K562 (cell line): ENCODE data around the gene TASP1. TPM values are rescaled to one million over a fixed set of nuclear protein-coding genes. Genes with fewer than 3 reads are reported as not detected.

Source experiments
- ATAC-seq: fragments of 200-7000 bp; cut with Tn5 transposase; 3 replicates; pipeline ENCODE4 v1.9.1; 2020; ENCODE audit warnings: moderate library complexity
- BruUV-seq: library from RNA; stranded (reverse); fragments of 400-500 nt; replicated peaks from 2 replicates; lab custom pipeline; 2021; lab: Mats Ljungman, UMichigan
- CTCF ChIA-PET: fragments of 300-600 bp; formaldehyde crosslinking; extraction: SDS; loops from one replicate; lab custom pipeline; 2021; ENCODE audit warnings: low intra/inter-chr PET ratio; lab: Yijun Ruan, JAX
- POLR2A ChIA-PET: fragments of 300-600, 350-650 bp; sonication (Branson Sonifier 250); formaldehyde crosslinking; extraction: SDS; loops from one replicate; lab custom pipeline; 2021; ENCODE audit warnings: antibody characterized with exemption, inconsistent platforms; lab: Yijun Ruan, JAX
- DNase-seq, 4 experiments: peaks; one replicate each; pipeline versions ENCODE4 v3.0.0 to v3.0.0-alpha.2; 2011 to 2018; ENCODE audit warnings: low spot score in 3 of 4, mixed read lengths in 3 of 4; ENCODE audit errors: extremely low read depth in 1 of 4
- FAIRE-seq: peaks from 2 replicates; lab custom pipeline; 2011; peaks lifted over from hg19 to GRCh38; lab: Jason Lieb, UNC
- H2AFZ ChIP-seq: 2 replicates; pipeline ENCODE4 v1.6.0; 2011; ENCODE audit warnings: low read depth, low read length, control low read depth, inconsistent platforms
- H3K27ac ChIP-seq: fragments of 200-600 bp; 3 replicates; pipeline ENCODE4 v1.8.0; 2011; ENCODE audit warnings: low read depth, mild to moderate bottlenecking, control low read depth, inconsistent platforms, low read length, moderate library complexity, mixed read lengths; ENCODE audit errors: extremely low read depth
- H3K27me3 ChIP-seq, 2 experiments: fragments of 300-600 bp in 1 of 2; 2 replicates in 1 of 2; 3 replicates in 1 of 2; pipeline versions ENCODE4 v1.6.0 to v1.8.0; 2011; ENCODE audit warnings: inconsistent platforms in 2 of 2, low read length in 2 of 2, mild to moderate bottlenecking in 1 of 2, mixed read lengths in 1 of 2, moderate library complexity in 1 of 2; ENCODE audit not compliant: control insufficient read depth in 2 of 2, insufficient read depth in 2 of 2
- H3K36me3 ChIP-seq: fragments of 300-600 bp; 3 replicates; pipeline ENCODE4 v1.8.0; 2011; ENCODE audit warnings: mild to moderate bottlenecking, low read length, inconsistent platforms; ENCODE audit not compliant: control insufficient read depth, insufficient read depth
- H3K4me1 ChIP-seq, 2 experiments: fragments of 200-600 bp in 1 of 2; replicated peaks in 1 of 2; 2 replicates in 1 of 2; 3 replicates in 1 of 2; pipeline versions ENCODE4 v1.5.1 to v1.8.0; 2011; ENCODE audit warnings: inconsistent platforms in 2 of 2, low read length in 2 of 2, mild to moderate bottlenecking in 1 of 2, mixed read lengths in 1 of 2, moderate library complexity in 1 of 2; ENCODE audit not compliant: control insufficient read depth in 2 of 2, insufficient read depth in 2 of 2
- H3K4me2 ChIP-seq: 2 replicates; pipeline ENCODE4 v1.6.1; 2011; ENCODE audit warnings: low read length, control low read depth, inconsistent platforms, mixed read lengths; ENCODE audit not compliant: insufficient read depth
- H3K4me3 ChIP-seq: fragments of 200-600 bp; sonication (generic), shearing (Covaris generic); 2 replicates; pipeline ENCODE4 v1.5.1; 2016; ENCODE audit warnings: control low read depth, inconsistent platforms
- H3K79me2 ChIP-seq: fragments of 200-600 bp; 3 replicates; pipeline ENCODE4 v1.8.0; 2011; ENCODE audit warnings: low read length, inconsistent platforms; ENCODE audit not compliant: control insufficient read depth, insufficient read depth
- H3K9ac ChIP-seq, 2 experiments: 2 replicates each; pipeline versions ENCODE4 v1.6.0 to v1.6.1; 2011; ENCODE audit warnings: low read depth in 2 of 2, low read length in 2 of 2, control low read depth in 1 of 2, inconsistent platforms in 1 of 2, mild to moderate bottlenecking in 1 of 2, mixed read lengths in 1 of 2; ENCODE audit not compliant: insufficient read depth in 1 of 2
- H3K9me1 ChIP-seq: one replicate; pipeline ENCODE4 v1.6.0; 2011; ENCODE audit warnings: inconsistent platforms, mild to moderate bottlenecking, low read length, moderate library complexity; ENCODE audit not compliant: control insufficient read depth, insufficient read depth
- H3K9me3 ChIP-seq: replicated peaks from 2 replicates; pipeline ENCODE4 v1.5.1; 2011; ENCODE audit warnings: low read depth, low read length, inconsistent platforms; ENCODE audit not compliant: control insufficient read depth, insufficient read depth
- H4K20me1 ChIP-seq: replicated peaks from 2 replicates; pipeline ENCODE4 v1.6.1; 2011; ENCODE audit warnings: low read length, inconsistent platforms, mixed read lengths; ENCODE audit not compliant: control insufficient read depth, insufficient read depth
- C11orf30 ChIP-seq: fragments of 450-650 bp; IDR thresholded peaks from 2 replicates; pipeline ENCODE4 v1.6.1; 2016; ENCODE audit warnings: low read depth, mild to moderate bottlenecking
- EWSR1 ChIP-seq: fragments of 450-650 bp; IDR thresholded peaks from 2 replicates; pipeline ENCODE4 v1.6.1; 2018; ENCODE audit warnings: borderline replicate concordance, mild to moderate bottlenecking, low read depth, moderate library complexity; ENCODE audit not compliant: partially characterized antibody
- FOXJ2 ChIP-seq: fragments of 200-800 bp; sonication (Bioruptor generic); IDR thresholded peaks from 2 replicates; pipeline ENCODE4 v1.6.1; 2016; ENCODE audit warnings: missing genetic modification characterization, missing compliant biosample characterization
- MAFF ChIP-seq: IDR thresholded peaks from 2 replicates; pipeline ENCODE4 v1.6.1; 2012; ENCODE audit warnings: low read length, improper control_type of control experiment
- MAFK ChIP-seq: IDR thresholded peaks from 2 replicates; pipeline ENCODE4 v1.6.1; 2011; ENCODE audit warnings: low read length, improper control_type of control experiment
- SNIP1 ChIP-seq: fragments of 450-650 bp; IDR thresholded peaks from 2 replicates; pipeline ENCODE4 v1.7.1; 2017; ENCODE audit warnings: low read depth, mild to moderate bottlenecking
- ZC3H4 ChIP-seq: sonication (generic); formaldehyde crosslinking; IDR thresholded peaks from 2 replicates; pipeline ENCODE4 v1.9.0; 2021; ENCODE audit warnings: missing genetic modification reagents, borderline replicate concordance
- ZNF316 ChIP-seq: fragments of 450-650 bp; IDR thresholded peaks from 2 replicates; pipeline ENCODE4 v1.6.1; 2016
- WGBS: fragments of 100-300 bp; shearing (Covaris generic); methylation state at CpG from one replicate; pipeline ENCODE4 v1.1.6; 2016; ENCODE audit warnings: low coverage, mixed read lengths; ENCODE audit not compliant: insufficient coverage; ENCODE audit errors: missing lambda C conversion rate; 5-methylcytosine and 5-hydroxymethylcytosine counted together
- in situ Hi-C: fragments of 300-500 bp; cut with MboI; formaldehyde crosslinking; loops from 4 replicates; pipeline ENCODE4 v1.15.0; 2018; ENCODE audit warnings: inconsistent platforms, mixed read lengths
- intact Hi-C: fragments of 100-400 bp; cut with micrococcal nuclease; formaldehyde crosslinking; loops from 2 replicates; pipeline ENCODE4 v1.14.2; 2022
- polyA plus RNA-seq, 8 experiments: library from polyadenylated mRNA; depleted of rRNA in 4 of 8; stranded (reverse) in 5 of 8; unstranded in 3 of 8; fragments of >200 nt; fragmentation: Nextera tagmentation in 2 of 8; fragmentation: Illumina TruSeq in 1 of 8; extraction: Ambion mirVana in 2 of 8; extraction: Trizol in 1 of 8; gene quantifications; 2 replicates each; pipeline versions ENCODE4 v1.2.1 to v1.2.3, GENCODE V29; 2011 to 2014; ENCODE audit warnings: inconsistent platforms in 1 of 8, missing spikeins in 1 of 8
- total RNA-seq, 7 experiments: library from RNA; depleted of rRNA in 6 of 7; stranded (reverse); fragments of >200 nt in 6 of 7; fragmentation: Illumina TruSeq in 2 of 7; extraction: Trizol in 2 of 7; gene quantifications; 2 replicates each; pipeline versions ENCODE4 v1.2.1 to v1.2.3, GENCODE V29; 2011 to 2021; ENCODE audit warnings: low replicate concordance in 1 of 7
- TF ChIP-seq, protein P1 (sequence below): fragments of 450-650 bp; formaldehyde crosslinking; IDR thresholded peaks from 2 replicates; pipeline ENCODE4 v1.4.0; 2020; ENCODE audit warnings: mild to moderate bottlenecking, moderate library complexity
- TF ChIP-seq, protein P2 (sequence below): fragments of 450-650 bp; formaldehyde crosslinking; IDR thresholded peaks from 2 replicates; pipeline ENCODE4 v1.4.0; 2020; ENCODE audit warnings: mild to moderate bottlenecking, moderate library complexity

The TASP1 gene
- total and polyA plus RNA-seq, 9 of the 15 experiments (the other 6 are each of a cell fraction or from before 2014, with no cell fraction given) = 3.7 to 10.6 (median 6.4) TPM

DNA sequence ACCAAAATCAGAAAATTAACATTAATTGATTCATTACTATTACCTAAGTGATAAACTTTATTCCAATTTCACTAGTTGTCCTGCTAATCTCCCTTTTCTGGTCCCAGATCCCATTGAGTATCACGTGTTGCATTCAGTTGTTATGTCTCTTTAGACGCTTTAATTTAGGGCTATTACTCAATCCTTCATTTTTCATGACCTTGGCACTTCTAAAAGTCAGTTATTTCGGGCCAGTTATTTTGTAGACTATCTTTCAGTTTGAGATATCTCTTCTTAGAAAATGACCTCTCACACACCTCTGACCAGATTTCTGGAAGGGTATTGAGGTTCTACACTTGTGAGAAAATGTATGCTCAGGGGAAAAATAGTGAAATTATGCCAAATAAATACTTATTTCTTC lies 34.0 kb upstream of the TASP1 start (continued):
- TF ChIP-seq, protein P1, sequence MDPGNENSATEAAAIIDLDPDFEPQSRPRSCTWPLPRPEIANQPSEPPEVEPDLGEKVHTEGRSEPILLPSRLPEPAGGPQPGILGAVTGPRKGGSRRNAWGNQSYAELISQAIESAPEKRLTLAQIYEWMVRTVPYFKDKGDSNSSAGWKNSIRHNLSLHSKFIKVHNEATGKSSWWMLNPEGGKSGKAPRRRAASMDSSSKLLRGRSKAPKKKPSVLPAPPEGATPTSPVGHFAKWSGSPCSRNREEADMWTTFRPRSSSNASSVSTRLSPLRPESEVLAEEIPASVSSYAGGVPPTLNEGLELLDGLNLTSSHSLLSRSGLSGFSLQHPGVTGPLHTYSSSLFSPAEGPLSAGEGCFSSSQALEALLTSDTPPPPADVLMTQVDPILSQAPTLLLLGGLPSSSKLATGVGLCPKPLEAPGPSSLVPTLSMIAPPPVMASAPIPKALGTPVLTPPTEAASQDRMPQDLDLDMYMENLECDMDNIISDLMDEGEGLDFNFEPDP (CRISPR knock-in tag) = no peak
- TF ChIP-seq, protein P2, sequence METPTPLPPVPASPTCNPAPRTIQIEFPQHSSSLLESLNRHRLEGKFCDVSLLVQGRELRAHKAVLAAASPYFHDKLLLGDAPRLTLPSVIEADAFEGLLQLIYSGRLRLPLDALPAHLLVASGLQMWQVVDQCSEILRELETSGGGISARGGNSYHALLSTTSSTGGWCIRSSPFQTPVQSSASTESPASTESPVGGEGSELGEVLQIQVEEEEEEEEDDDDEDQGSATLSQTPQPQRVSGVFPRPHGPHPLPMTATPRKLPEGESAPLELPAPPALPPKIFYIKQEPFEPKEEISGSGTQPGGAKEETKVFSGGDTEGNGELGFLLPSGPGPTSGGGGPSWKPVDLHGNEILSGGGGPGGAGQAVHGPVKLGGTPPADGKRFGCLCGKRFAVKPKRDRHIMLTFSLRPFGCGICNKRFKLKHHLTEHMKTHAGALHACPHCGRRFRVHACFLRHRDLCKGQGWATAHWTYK (CRISPR knock-in tag) = no peak
- TF ChIP-seq EWSR1 (no peak), ZC3H4 (no peak)

DNA sequence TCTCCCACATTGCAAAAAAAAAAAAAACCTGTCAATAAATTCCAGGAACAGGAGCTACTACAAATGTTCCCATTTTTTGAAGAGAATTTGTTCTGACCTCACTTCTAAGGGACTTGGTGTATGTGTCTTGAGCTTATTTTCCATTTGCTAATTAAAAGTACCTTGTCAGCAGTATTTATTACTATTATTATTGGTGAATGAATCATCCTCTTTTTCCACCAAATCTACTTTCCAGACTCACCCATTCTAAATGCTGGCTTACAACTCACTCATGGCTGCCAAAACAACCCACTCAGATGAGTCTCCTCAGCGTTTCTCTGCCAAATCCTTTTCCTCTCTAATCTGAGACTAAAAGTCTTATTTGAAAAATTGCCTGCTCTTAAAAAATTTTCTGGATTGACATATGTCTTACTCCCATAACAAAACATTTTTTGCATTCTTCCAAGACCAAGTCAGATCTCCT lies 33.2 kb upstream of the TASP1 start:
- no peak for DNase-seq
- Histone ChIP-seq H3K27me3 (no peaks in the 10 kb centered on the region), H3K4me2 (no peak overlapping the region), H3K4me3 (no peak overlapping the region), H4K20me1 (no peaks in the 10 kb centered on the region), H3K27ac (no peak overlapping the region), H3K9me1 (no peaks in the 10 kb centered on the region), H3K9ac (no peak overlapping the region), H3K36me3 (no peaks in the 10 kb centered on the region), H3K4me1 (no peaks in the 10 kb centered on the region), H3K9me3 (no peaks in the 10 kb centered on the region), H2AFZ (no peak overlapping the region), H3K79me2 (no peaks in the 10 kb centered on the region)
- ChIA-PET POLR2A (no interaction called here), CTCF (no interaction called here)
- TF ChIP-seq ZNF316 (peak; percentile 75), FOXJ2 (tag) (no peak), MAFF (peak; percentile 53), MAFK (peak; percentile 65), SNIP1 (no peak), C11orf30 (peak; percentile 42; the same call in 1 of the 2 replicates)
- FAIRE-seq = no peak
- WGBS = 0% methylated on average over 1 of the region's 1 CpG
- BruUV-seq = no TSS peak
- in situ Hi-C loops = no loop called here
- no peak for ATAC-seq
- intact Hi-C loops = no loop called here
